Activated naive CD8-positive, alpha-beta T cell (primary cell): ENCODE data around the gene DOP1A.

Experiments
- H3K27ac Mint-ChIP-seq: one replicate; pipeline ENCODE4 v1.8.0; 2021; ENCODE audit warnings: mixed read lengths
- H3K27me3 Mint-ChIP-seq: one replicate; pipeline ENCODE4 v1.8.0; 2021; ENCODE audit warnings: mixed read lengths
- H3K36me3 Mint-ChIP-seq: one replicate; pipeline ENCODE4 v1.8.0; 2021; ENCODE audit warnings: mixed read lengths
- H3K4me1 Mint-ChIP-seq: one replicate; pipeline ENCODE4 v1.8.0; 2021; ENCODE audit warnings: low read depth, mixed read lengths
- H3K4me3 Mint-ChIP-seq: one replicate; pipeline ENCODE4 v1.8.0; 2021; ENCODE audit warnings: mild to moderate bottlenecking, mixed read lengths
- H3K9me3 Mint-ChIP-seq: one replicate; pipeline ENCODE4 v1.8.0; 2021; ENCODE audit warnings: low read depth, mixed read lengths

The DOP1A gene, protein sequence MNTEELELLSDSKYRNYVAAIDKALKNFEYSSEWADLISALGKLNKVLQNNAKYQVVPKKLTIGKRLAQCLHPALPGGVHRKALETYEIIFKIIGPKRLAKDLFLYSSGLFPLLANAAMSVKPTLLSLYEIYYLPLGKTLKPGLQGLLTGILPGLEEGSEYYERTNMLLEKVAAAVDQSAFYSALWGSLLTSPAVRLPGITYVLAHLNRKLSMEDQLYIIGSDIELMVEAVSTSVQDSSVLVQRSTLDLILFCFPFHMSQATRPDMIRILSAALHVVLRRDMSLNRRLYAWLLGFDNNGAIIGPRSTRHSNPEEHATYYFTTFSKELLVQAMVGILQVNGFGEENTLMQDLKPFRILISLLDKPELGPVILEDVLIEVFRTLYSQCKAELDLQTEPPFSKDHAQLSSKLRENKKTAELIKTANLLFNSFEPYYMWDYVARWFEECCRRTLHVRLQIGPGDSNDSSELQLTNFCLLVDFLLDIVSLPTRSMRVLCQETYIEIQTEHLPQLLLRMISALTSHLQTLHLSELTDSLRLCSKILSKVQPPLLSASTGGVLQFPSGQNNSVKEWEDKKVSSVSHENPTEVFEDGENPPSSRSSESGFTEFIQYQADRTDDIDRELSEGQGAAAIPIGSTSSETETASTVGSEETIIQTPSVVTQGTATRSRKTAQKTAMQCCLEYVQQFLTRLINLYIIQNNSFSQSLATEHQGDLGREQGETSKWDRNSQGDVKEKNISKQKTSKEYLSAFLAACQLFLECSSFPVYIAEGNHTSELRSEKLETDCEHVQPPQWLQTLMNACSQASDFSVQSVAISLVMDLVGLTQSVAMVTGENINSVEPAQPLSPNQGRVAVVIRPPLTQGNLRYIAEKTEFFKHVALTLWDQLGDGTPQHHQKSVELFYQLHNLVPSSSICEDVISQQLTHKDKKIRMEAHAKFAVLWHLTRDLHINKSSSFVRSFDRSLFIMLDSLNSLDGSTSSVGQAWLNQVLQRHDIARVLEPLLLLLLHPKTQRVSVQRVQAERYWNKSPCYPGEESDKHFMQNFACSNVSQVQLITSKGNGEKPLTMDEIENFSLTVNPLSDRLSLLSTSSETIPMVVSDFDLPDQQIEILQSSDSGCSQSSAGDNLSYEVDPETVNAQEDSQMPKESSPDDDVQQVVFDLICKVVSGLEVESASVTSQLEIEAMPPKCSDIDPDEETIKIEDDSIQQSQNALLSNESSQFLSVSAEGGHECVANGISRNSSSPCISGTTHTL (N-terminal part only)

DNA sequence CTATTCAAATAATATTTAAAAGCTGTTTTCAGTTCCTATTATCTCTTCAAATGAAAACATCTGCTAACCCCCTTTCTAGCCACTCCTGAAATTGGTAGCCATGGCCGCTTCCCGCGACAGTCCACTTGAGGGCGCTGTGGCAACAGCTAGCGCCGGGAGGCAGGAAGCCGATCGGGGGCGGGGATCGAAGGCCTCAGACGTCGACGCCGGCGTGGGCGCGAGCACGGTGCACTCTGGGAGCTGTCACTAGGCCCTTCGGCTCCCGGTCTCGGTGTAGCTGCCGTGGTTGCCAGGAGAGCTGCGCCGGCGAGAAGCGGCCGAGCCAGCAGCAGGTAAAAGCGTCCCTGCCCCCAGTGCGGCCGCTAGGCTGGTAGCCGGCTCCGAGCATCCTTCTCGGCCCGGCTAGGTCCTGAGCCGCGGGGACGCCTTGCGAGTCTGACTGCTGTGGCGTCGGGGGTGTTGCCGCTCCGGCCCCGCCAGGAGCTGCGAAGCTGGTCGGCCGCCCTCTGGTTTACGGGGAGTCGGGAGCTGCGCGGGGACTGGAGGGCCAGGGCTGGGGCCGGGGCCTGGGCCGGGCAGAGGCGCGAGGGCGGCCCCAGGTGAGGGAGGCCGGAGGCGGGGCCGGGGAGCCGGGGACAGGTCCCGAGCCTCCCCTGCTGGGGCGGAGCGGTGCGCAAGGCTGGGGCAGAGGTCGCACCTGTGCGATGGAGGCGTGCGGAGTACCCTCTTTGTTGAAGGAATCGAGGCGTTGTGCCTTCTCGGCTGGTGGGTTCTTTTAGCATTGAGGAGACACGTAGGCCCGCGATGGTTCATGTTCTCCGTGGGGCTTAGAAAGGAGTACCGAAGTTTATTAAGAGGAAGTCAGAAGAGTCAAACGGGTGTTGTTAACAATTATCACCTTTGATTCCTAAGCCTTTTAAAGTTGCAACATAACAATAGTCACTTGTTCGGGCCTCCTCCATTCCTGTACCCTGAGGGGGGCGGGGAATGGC, at the start of gene DOP1A:
DOP1A (plus strand) TSS at position 224 of the 992 bp plus-strand sequence. CDS start 29,307 bp downstream, outside the sequence.
- peak within 1 kb of the TSS; percentile 72 for H3K27ac Mint-ChIP-seq
- H3K36me3 Mint-ChIP-seq = no peaks in the 10 kb centered on the region
- peak within 1 kb of the TSS; percentile 92 for H3K4me3 Mint-ChIP-seq
- H3K27me3 Mint-ChIP-seq = no peaks in the 10 kb centered on the region
- H3K4me1 Mint-ChIP-seq = peaks cover 50% of the 10 kb centered on the region
- no peaks in the 10 kb centered on the region for H3K9me3 Mint-ChIP-seq

DNA sequence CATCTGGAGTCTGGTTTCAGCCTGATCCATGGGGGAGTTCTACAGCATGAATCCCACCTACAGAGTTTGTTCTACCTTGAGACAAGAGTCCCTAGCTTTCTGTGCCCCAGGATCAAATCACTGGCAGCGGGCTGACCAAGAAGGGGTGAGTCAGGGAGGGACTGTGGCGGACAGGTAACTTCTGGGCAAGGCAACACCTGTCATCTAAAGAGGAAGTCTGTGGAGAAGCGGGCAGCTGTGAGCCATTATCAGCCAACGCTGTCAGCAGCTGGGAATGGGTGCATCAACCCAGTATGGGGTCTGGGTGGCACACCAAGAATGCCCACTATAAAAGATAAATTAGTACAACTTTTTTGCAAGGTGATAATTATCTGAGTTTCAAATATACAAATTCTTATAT, 47.7 kb upstream of the DOP1A start:
- Mint-ChIP-seq H3K36me3 (peaks cover 56% of the 10 kb centered on the region), H3K27ac (no peak overlapping the region), H3K9me3 (no peaks in the 10 kb centered on the region), H3K27me3 (no peaks in the 10 kb centered on the region), H3K4me1 (no peaks in the 10 kb centered on the region), H3K4me3 (no peak overlapping the region)

DNA sequence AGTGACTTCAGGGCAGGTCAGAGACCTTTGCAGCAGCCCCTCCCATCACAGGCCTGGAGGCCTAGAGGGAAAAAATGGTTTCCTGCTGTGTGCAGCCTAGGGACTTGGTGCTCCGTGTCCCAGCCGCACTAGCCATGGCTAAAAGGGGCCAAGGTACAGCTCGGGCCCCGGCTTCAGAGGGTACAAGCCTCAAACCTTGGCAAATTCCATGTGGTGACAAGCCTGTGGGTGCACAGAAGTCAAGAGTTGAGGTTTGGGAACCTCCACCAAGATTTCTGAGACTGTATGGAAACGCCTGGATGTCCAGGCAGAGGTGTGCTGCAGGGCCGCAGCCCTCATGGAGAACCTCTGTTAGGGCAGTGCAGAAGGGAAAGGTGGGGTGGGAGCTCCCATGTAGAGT, 35.8 kb upstream of the DOP1A start:
- Mint-ChIP-seq H3K36me3 (peaks cover 51% of the 10 kb centered on the region), H3K27ac (no peak overlapping the region), H3K9me3 (peaks cover 6% of the 10 kb centered on the region), H3K27me3 (no peaks in the 10 kb centered on the region), H3K4me3 (no peak overlapping the region), H3K4me1 (no peaks in the 10 kb centered on the region)

DNA sequence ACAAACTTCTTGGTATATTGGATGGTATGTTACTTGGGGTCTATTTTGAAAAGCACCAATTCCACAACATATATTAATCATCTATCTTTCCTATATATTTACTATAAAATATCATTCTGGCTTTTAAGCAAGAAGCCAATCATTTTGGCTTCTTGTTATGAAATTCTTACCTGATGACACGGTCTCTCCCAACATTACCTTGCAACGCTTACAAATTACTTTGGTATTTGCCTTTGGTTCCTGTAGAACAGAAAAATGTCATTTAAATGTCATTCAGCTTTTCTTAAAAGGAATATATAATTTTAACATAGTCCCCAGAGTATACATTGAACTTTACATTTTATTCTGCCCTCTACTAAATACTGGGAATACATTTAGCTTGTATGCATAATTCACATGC, 29.2 kb upstream of the DOP1A start:
- Mint-ChIP-seq H3K27ac (no peak overlapping the region), H3K9me3 (peaks cover 6% of the 10 kb centered on the region), H3K27me3 (no peaks in the 10 kb centered on the region), H3K4me1 (no peaks in the 10 kb centered on the region), H3K4me3 (no peak overlapping the region), H3K36me3 (peaks cover 37% of the 10 kb centered on the region)

- no peaks in the 10 kb centered on the region for H3K4me1 Mint-ChIP-seq
- H3K27me3 Mint-ChIP-seq = no peaks in the 10 kb centered on the region
- H3K36me3 Mint-ChIP-seq = peaks cover 10% of the 10 kb centered on the region
- no peak overlapping the region for H3K27ac Mint-ChIP-seq
- H3K9me3 Mint-ChIP-seq = no peaks in the 10 kb centered on the region
- H3K4me3 Mint-ChIP-seq = no peak overlapping the region
Observed at GRCh38 chr6:83042467-83043053, 24.9 kb upstream of the DOP1A start.

DNA sequence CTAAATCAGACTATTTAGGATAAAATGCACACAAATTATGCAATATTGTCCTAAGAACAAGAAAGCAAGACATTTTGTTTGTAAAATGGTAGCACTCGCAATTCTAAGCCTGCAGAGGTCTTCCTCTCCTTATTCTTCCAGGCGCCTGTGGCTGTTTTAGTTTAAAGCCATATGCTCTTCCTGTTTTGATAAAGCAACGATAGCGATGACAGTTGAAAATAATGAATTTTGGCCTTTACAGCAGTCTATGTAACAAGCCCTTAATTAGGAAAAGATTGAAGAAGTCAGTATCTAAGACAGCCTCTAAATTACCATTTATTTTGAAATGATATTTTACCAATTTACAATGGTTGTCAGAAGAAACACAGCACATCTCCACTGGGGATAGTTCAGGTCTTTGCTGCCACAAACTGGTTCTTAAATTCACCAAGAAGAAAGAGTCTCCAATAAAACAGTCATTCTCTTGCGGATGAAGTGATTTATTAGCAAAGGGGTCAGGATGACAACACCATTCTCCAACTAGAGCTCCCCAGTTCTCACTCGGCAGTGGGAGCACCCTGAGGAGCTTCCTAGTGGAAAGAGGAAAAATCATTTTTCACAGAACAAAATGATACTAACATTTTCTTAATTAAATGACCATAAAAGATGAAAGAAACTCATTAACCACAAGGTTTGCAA, 23.2 kb upstream of the DOP1A start:
- no peak overlapping the region for H3K27ac Mint-ChIP-seq
- peaks cover 10% of the 10 kb centered on the region for H3K36me3 Mint-ChIP-seq
- no peak overlapping the region for H3K4me3 Mint-ChIP-seq
- no peaks in the 10 kb centered on the region for H3K9me3 Mint-ChIP-seq
- no peaks in the 10 kb centered on the region for H3K27me3 Mint-ChIP-seq
- H3K4me1 Mint-ChIP-seq = no peaks in the 10 kb centered on the region

DNA sequence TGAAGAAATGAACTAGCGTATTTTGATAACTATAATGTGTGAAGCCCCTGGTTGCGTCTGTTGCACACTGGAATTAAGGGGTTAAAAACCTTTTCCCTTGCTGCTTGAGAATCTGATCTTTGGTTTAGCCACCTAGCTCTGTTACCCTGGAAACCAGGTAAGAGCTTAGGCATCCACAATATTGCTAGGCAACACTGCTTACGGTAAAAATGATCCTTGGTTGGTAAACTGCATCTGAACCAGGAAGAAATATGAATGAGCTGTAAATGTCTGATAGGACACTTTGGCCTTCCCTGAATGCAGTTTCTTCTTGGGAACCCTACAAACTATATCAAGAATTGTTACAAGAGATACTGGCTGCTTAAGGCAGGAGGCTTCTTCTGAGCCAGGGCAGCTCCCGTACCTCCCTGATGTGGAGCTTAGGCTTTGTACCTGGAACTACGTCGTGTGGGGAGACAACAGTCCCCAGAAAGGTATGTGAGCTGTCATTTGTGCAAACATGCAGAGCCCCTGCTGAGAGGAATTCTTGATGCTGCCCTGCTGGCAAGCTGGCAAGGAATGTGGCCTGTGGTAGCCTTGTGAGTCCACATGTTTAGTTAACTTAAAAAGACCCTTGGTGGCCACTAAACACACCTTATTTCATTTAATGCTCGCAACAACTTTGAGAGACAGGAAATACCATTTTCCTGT, 20.3 kb upstream of the DOP1A start:
- H3K4me3 Mint-ChIP-seq = no peak overlapping the region
- no peak overlapping the region for H3K27ac Mint-ChIP-seq
- no peaks in the 10 kb centered on the region for H3K27me3 Mint-ChIP-seq
- H3K9me3 Mint-ChIP-seq = no peaks in the 10 kb centered on the region
- H3K4me1 Mint-ChIP-seq = no peaks in the 10 kb centered on the region
- H3K36me3 Mint-ChIP-seq = peaks cover 5% of the 10 kb centered on the region

DNA sequence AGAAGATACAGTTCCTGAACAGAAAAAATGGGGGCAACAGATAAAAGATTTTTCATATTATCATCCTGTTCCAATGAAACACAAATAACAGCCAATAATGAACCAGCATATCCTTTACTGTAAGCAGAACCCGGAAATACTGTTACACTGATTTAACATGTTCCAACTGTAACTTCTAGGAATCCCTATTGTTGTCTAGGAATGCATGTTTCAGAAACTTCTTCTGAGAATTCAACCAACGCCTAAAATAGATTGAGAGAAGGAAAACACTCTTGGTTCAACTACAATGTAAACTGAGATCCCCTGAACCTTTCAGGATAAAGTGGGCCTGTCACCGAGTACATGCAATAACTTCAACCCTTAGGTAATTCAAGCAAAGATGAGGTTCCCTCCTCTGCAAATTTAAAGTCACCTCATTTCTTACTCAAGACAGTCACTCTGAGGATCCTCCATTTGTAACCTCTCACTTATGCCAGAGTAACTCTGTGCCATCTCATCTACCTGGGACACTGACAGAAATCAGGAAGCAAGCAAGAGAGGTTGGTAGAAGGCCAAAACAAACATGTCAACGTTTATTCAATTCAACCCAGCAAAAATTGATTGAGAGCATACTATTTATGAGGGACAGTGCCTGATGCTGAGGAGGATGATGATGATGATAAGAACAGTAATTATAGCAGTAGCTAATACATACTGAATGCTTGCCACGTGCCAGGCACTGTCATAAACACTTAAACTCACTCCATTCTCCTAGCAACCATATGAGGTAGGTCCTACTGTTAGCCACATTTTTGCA, 15.9 kb upstream of the DOP1A start:
- Mint-ChIP-seq H3K27ac (no peak overlapping the region), H3K9me3 (no peaks in the 10 kb centered on the region), H3K4me1 (peaks cover 3% of the 10 kb centered on the region), H3K36me3 (peaks cover 12% of the 10 kb centered on the region), H3K27me3 (no peaks in the 10 kb centered on the region), H3K4me3 (no peak overlapping the region)

- no peak overlapping the region for H3K27ac Mint-ChIP-seq
- H3K9me3 Mint-ChIP-seq = no peaks in the 10 kb centered on the region
- no peaks in the 10 kb centered on the region for H3K27me3 Mint-ChIP-seq
- no peak overlapping the region for H3K4me3 Mint-ChIP-seq
- peaks cover 3% of the 10 kb centered on the region for H3K4me1 Mint-ChIP-seq
- H3K36me3 Mint-ChIP-seq = peaks cover 15% of the 10 kb centered on the region
Observed at GRCh38 chr6:83053678-83054077, 13.8 kb upstream of the DOP1A start.

DNA sequence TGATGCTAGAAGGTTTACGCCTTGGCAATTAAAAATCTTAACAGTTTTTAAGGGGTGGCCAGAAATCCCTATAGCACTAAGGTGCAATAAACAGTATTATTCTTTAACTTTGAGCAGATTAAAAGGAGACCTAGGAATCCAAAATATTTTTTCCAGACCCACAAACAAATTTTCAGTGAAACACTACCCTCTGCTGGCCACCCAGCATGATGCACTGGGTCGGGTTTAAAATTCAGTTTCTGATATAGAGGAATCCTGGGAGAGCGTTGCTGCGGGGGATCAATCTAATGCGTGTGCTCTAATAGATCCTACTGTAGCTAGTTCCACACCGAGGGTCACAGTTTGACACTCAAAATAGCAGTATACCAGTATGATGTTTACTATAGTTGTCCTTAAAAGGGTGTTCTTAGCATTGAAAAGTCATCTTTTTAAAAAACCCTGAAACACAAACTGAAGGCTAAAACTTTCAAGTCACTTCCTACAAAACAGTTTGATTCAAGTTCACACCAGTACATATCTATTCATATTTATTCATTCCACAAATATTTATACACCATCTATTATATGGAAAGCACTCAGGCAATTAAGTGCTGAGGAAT, 12.0 kb upstream of the DOP1A start:
- no peaks in the 10 kb centered on the region for H3K27me3 Mint-ChIP-seq
- H3K4me1 Mint-ChIP-seq = peaks cover 3% of the 10 kb centered on the region
- H3K4me3 Mint-ChIP-seq = no peak overlapping the region
- H3K36me3 Mint-ChIP-seq = peaks cover 16% of the 10 kb centered on the region
- H3K9me3 Mint-ChIP-seq = no peaks in the 10 kb centered on the region
- no peak overlapping the region for H3K27ac Mint-ChIP-seq

DNA sequence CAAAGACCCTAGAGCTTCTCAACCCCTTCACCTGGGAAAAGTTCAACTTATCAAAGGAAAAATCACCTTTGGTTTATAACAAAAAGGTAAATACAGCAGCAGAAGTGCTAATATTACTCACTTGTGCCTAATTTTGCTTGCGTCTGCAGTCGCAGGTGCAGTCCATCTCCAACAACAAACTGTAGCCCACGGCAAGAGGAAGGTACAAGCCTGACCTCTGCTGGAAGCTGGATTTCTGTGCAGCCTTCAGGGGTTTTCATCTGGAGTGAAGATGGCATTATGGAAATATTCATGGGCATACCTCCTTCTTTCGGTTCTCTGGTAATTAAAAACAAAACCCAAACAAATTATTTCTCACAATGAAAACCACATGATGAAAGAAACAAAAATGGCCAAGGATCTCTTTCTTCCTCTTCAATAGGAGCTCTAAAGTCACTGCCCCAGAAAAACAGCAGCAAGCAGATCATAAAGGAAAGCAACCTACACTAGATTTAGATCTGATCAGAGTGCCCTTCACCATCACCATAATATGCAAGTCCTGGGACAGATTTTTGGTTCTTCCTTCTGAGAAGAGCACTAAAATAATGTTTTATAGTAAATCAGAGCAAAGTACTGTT, 9.7 kb upstream of the DOP1A start:
- no peaks in the 10 kb centered on the region for H3K27me3 Mint-ChIP-seq
- H3K9me3 Mint-ChIP-seq = no peaks in the 10 kb centered on the region
- H3K27ac Mint-ChIP-seq = no peak overlapping the region
- H3K36me3 Mint-ChIP-seq = peaks cover 16% of the 10 kb centered on the region
- peaks cover 15% of the 10 kb centered on the region for H3K4me1 Mint-ChIP-seq
- no peak overlapping the region for H3K4me3 Mint-ChIP-seq
